HG03025 (cell line): Measurements from ENCODE around the gene CDX2.

Experiments
- ATAC-seq: cut with Tn5 transposase; IDR thresholded peaks from one replicate; pipeline ENCODE4 v1.9.1; 2021; ENCODE audit warnings: mild to moderate bottlenecking, moderate library complexity; ENCODE audit not compliant: unreplicated experiment, low FRiP score

CDX2 gene

GRCh38 chr13:27933580-27934328 is 35.4 kb downstream of the CDX2 start:
- ATAC-seq = no peak

GRCh38 chr13:27933118-27933517 is 36.0 kb downstream of the CDX2 start:
- no peak for ATAC-seq

- ATAC-seq = no peak
These were observed 39.2 kb downstream of the CDX2 start for GRCh38 chr13:27929868-27930267.

- no peak for ATAC-seq
These were observed 40.0 kb downstream of the CDX2 start for GRCh38 chr13:27928805-27929753.

GRCh38 chr13:27928353-27928804 is 40.7 kb downstream of the CDX2 start:
- no peak for ATAC-seq

- ATAC-seq = no peak
These were observed 41.4 kb downstream of the CDX2 start for GRCh38 chr13:27927444-27928352.

GRCh38 chr13:27926644-27927434 is 42.3 kb downstream of the CDX2 start:
- ATAC-seq = no peak

- no peak for ATAC-seq
These were observed 43.7 kb downstream of the CDX2 start for GRCh38 chr13:27925220-27925991.

GRCh38 chr13:27924529-27925141 is 44.5 kb downstream of the CDX2 start:
- ATAC-seq = no peak

GRCh38 chr13:27923794-27924528 is 45.2 kb downstream of the CDX2 start:
- no peak for ATAC-seq

- no peak for ATAC-seq
These were observed 46.1 kb downstream of the CDX2 start for GRCh38 chr13:27922883-27923612.

- no peak for ATAC-seq
These were observed 46.9 kb downstream of the CDX2 start for GRCh38 chr13:27921961-27922882.

GRCh38 chr13:27921421-27921960 is 47.6 kb downstream of the CDX2 start:
- no peak for ATAC-seq

GRCh38 chr13:27920677-27921420 is 48.3 kb downstream of the CDX2 start:
- no peak for ATAC-seq
